GM12878 (cell line): ENCODE results near the gene SELENOO.

Source experiments
- HDAC6 ChIP-seq: fragments of 200-600 bp; sonication (generic); IDR thresholded peaks from one replicate; pipeline ENCODE4 v1.8.0; 2017; ENCODE audit warnings: antibody characterized with exemption; ENCODE audit not compliant: unreplicated experiment
- KDM1A ChIP-seq: fragments of 200-600 bp; sonication (generic); IDR thresholded peaks from 2 replicates; pipeline ENCODE4 v1.6.1; 2016; ENCODE audit warnings: borderline replicate concordance
- MTA3 ChIP-seq: IDR thresholded peaks from 2 replicates; pipeline ENCODE4 v1.6.1; 2012; ENCODE audit warnings: low read length, inconsistent platforms, borderline replicate concordance
- POLR2A ChIP-seq: IDR thresholded peaks from 2 replicates; pipeline ENCODE4 v1.6.1; 2011; ENCODE audit warnings: low read depth, mild to moderate bottlenecking, low read length
- STAT1 ChIP-seq: fragments of 450-650 bp; conservative IDR thresholded peaks from 2 replicates; pipeline ENCODE4 v1.6.1; 2014; ENCODE audit warnings: antibody characterized with exemption, mild to moderate bottlenecking
- TF ChIP-seq, protein P1 (sequence below), 3 experiments: IDR thresholded peaks in 2 of 3; conservative IDR thresholded peaks in 1 of 3; 2 replicates each; pipeline ENCODE4 v1.5.1; 2011; ENCODE audit warnings: low read depth in 3 of 3, low read length in 3 of 3, mild to moderate bottlenecking in 3 of 3, control low read depth in 2 of 3, moderate library complexity in 2 of 3, inconsistent platforms in 1 of 3, mixed read lengths in 1 of 3; ENCODE audit not compliant: control insufficient read depth in 2 of 3, insufficient read depth in 1 of 3; ENCODE audit errors: extremely low read depth in 1 of 3
- TF ChIP-seq, protein P2 (sequence below): IDR thresholded peaks from 2 replicates; pipeline ENCODE4 v1.6.1; 2012; ENCODE audit warnings: low read depth, low read length, improper control_type of control experiment

DNA sequence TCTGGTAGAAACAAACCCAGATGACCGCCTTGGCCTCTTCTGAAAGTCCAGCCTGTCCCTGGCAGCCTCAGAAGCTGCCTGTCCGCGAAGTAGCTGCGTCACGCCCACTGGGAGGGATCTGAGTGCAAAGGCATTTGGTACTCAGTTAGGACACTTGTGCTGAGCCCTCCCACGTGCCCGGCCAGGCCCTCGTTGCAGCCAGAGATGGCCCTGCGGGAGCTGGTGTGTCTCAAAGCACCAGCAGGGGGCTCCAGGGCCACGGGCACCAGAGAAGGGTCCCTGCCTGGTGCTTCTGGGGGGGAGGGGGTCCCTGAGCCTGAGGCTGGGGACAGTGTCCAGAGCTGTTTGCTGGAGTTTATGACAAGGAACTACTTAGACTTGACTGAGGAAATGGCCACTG, 5.8 kb downstream of the SELENOO start:
- TF ChIP-seq POLR2A, result no peak
- TF ChIP-seq HDAC6, result no peak
- TF ChIP-seq, protein P1, sequence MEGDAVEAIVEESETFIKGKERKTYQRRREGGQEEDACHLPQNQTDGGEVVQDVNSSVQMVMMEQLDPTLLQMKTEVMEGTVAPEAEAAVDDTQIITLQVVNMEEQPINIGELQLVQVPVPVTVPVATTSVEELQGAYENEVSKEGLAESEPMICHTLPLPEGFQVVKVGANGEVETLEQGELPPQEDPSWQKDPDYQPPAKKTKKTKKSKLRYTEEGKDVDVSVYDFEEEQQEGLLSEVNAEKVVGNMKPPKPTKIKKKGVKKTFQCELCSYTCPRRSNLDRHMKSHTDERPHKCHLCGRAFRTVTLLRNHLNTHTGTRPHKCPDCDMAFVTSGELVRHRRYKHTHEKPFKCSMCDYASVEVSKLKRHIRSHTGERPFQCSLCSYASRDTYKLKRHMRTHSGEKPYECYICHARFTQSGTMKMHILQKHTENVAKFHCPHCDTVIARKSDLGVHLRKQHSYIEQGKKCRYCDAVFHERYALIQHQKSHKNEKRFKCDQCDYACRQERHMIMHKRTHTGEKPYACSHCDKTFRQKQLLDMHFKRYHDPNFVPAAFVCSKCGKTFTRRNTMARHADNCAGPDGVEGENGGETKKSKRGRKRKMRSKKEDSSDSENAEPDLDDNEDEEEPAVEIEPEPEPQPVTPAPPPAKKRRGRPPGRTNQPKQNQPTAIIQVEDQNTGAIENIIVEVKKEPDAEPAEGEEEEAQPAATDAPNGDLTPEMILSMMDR (IDR thresholded peaks at IDR 0.05 in 2 of 3, conservative IDR thresholded peaks at IDR 0.05 in 1 of 3; ENCODE audit: control insufficient read depth in 2 of 3, extremely low read depth in 1 of 3, insufficient read depth in 1 of 3, low read depth in 3 of 3, low read length in 3 of 3), result peak; percentile 18 to 49 (median 33); a peak in 5 of 6 replicates
- TF ChIP-seq MTA3, result no peak
- TF ChIP-seq STAT1, result no peak
- TF ChIP-seq KDM1A, result no peak
- TF ChIP-seq, protein P2, sequence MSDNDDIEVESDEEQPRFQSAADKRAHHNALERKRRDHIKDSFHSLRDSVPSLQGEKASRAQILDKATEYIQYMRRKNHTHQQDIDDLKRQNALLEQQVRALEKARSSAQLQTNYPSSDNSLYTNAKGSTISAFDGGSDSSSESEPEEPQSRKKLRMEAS, result no peak
